NOMO-1 treated with dmso at 0.1 percent for 144 hours (cell line): Measurements from ENCODE around the gene RTF1.

Source experiments
- DNase-seq: peaks from one replicate; lab custom pipeline; 2025; ENCODE audit not compliant: unreplicated experiment; lab: John Stamatoyannopoulos, UW

The RTF1 gene

DNA sequence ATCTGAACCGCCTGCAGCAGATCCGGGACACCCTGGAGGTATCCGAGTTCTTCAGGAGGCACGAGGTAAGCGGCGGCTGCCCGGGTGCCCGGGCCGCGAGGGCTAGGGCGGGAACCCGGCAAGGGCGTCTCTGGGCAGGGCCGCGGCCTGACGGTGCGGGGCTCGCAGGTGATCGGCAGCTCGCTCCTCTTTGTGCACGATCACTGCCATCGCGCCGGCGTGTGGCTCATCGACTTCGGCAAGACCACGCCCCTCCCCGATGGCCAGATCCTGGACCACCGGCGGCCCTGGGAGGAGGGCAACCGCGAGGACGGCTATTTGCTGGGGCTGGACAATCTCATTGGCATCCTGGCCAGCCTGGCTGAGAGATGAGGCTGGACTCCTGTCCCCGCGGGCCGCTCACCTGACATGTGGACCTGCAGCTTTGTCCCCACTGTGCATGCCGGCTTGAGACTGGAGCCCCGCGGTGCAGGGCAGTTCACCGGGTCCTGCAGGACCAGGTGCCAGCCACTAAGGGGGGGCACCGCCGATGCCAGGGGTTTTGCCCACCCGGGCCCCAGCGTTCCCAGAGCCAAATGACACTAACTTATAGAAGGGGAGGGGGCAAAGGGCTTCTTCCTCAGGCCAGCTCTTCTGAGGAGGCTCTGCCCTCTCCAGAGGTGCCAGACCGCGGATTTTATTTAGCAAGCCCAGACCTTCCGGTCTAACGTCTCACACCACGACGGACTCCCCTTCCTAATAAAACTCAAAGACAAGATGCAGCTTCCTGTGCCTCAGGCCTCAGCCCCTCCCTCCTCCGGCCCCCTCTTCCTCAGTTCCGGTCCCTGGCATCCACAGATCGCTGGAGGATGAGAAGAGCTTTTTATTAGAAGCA, 86.1 kb downstream of the RTF1 start:
- peak; percentile 48 for DNase-seq

DNA sequence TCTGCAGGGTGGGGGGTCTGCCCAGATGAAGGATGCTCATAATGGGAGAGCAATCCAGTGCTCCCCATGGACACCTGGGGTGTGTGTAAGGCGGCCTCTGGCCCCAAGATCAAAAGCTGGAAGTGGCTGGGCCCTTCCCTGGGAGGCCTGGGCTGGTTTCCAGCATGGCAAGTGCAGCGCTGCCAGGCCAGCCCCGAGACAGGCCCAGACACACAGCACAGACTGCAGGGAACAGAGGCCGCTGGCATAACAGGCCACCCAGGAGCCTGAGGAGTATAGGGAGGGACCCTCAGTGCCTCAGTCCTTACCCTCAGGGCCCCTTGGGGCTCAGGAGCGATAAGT, 86.7 kb downstream of the RTF1 start:
- no peak for DNase-seq

DNA sequence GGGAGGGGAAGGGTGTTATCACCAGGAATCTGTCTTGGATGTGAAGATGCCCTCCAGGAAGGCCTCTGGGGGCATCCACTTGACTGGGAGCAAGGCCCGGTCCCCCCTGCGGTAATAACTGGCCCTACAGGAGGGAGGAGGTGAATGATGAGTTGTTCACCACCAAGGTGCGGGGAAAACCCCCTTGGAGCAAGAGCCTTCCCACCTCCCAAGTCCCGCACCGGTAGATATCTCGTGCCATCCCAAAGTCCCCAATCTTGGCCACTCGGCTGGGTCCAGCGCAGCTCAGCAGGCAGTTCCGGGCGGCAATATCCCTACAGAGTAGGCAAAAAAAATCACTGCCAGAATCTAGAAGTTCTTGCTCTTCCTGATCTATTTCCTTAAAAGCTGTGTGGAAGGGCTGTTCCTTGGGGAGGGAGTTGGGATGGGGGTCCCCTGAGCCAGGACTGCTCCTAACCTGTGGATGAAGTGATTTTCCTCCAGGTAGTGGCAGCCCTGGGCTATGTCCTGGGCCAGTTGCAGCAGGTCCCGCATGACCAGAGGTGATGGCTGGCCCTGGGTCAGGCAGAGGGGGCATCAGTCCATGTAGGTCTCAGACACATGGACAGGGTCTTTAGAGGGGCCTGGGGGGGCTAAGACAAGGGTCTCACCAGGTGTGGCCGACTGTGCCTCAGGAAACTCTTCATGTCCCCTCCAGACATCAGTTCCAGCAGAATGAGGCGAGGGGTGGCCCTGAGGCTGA, 88.0 kb downstream of the RTF1 start:
- DNase-seq, result no peak

DNA sequence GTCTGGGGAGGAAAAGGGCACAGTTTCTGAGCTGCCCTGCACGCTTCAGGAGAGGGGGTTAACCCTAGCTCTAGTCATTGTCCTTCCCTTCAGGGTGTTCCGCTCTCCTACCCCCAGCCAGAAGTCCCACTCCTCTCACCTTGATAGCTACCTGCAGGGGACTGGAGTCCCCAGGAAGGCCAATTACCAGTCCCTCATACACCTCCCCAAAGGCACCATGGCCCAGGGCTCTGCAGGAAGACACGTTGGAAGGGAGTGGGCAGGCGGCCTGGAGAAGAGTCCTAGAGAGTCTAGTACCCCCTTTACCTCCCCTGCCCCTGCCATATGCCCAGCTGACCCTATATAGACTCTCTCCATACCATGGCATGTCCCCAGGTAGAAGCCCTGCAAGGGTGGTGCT, 88.9 kb downstream of the RTF1 start:
- no peak for DNase-seq

- no peak for DNase-seq
Measured at GRCh38 chr15:41506796-41507341, 90.0 kb downstream of the RTF1 start.

- DNase-seq, result no peak
Measured at GRCh38 chr15:41507820-41508290, 91.0 kb downstream of the RTF1 start.

DNA sequence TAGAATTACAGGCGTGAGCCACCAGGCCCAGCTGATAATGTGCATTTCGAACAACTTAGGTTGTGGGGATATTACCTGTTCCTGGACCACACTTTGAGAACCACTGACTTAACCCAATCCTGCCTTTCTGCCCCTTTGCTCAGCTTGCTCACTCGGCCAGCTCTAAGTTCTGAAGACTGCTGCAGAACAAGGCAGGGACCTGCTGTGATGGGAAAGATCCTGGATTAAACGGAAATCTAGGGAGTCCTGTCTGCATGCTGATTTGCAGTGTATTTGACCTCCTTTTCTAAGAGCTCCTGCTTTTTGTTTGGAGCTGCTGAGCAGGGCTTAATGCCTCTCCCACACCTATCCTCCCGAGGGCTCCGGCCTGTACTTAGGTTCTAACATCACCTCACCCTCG, 93.8 kb downstream of the RTF1 start:
- DNase-seq, result no peak

- DNase-seq, result no peak
Measured at GRCh38 chr15:41511331-41511898, 94.5 kb downstream of the RTF1 start.

DNA sequence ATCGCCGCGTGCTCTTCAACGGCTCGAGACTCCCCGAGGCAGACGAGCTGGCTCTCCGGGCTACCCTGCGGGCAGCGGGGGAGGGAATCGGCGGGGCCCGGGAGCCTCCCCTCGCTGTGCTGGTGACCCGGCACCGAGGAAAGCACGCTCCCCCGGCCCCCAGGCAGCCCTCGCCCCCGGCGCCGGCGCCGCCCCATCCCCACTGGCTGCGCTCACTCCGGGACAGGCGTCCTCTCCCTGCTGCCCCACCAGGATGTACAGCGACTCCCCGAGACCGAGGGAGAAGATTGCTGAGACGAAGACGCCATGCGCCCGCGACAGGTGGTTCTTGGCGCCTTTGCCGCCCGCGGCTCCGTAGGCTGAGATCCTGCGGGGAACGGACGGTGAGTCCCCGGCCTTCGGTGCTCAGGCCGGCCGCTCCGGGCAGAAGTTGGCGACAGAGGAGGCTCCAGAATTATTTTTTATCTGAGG, 95.0 kb downstream of the RTF1 start:
- DNase-seq, result no peak

DNA sequence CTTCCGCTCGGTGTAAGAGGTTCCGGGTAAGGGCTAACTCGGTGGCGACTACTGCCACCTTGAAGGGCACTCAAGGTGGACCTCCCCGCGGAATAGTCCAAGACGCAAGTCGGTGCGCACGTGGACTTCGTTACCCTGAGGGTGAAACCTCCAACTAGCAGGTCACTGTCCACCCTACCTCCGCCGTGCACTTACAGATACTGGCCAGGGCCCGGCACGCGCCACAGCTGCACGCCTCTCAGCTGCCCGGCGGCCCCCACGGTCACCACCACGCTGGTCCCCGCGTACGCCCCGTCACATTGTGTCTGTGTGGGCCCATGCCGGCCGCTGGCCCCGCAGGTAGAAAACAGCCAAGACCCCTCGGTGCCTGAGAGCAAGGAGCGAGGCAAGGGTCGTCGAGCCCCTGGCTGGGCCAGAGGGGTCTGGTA, 95.6 kb downstream of the RTF1 start:
- DNase-seq, result no peak

GRCh38 chr15:41512940-41513505, 96.1 kb downstream of the RTF1 start:
- DNase-seq, result peak; percentile 54

- peak; percentile 64 for DNase-seq
Measured at GRCh38 chr15:41513506-41514227, 96.8 kb downstream of the RTF1 start, which contains the start of gene LTK. TSS of gene LTK (minus strand) at chr15:41513827. CDS start at chr15:41513709, 118 bp downstream.

GRCh38 chr15:41517895-41518449, 101.1 kb downstream of the RTF1 start:
- no peak for DNase-seq

DNA sequence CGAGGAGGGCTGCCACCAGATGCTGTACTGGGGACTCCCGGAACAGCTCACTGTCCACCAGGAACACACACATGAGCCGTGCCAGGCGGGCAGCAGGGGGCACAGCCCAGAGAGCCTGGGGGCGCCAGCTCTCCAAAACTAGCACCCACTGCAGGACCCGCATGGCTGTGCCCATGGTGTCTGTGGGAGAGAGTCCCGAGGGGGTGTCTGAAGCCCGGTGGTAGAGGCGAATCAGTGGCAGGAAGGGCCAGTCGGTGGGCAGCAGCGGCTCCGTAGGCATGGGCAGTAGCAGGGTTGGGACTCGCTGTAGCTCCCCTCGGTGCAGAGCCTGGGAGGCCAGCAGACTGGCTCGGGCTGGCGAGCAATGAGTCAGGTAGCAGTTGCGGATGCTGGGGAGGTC, 103.7 kb downstream of the RTF1 start:
- no peak for DNase-seq

DNA sequence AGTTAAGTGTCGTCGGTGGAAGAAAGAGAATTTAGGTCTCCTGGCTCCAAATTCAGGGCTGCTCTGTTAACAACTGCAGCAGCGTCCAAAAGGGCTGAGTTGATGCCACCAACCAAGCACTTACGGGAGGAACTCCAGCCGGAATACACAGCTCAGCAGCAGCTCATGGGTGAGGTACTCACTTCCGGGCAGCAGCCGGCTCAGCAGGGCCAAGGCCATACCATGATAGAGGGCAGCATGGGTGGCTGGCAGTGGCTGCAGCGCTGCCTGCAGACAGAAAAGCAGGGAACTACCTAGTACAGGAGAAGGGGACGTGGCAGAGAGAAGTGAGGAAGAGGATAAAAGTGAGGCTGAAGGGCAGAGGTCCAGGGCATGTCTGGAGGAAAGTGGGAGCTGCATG, 104.7 kb downstream of the RTF1 start:
- no peak for DNase-seq

GRCh38 chr15:41523097-41523496, 106.2 kb downstream of the RTF1 start:
- no peak for DNase-seq

DNA sequence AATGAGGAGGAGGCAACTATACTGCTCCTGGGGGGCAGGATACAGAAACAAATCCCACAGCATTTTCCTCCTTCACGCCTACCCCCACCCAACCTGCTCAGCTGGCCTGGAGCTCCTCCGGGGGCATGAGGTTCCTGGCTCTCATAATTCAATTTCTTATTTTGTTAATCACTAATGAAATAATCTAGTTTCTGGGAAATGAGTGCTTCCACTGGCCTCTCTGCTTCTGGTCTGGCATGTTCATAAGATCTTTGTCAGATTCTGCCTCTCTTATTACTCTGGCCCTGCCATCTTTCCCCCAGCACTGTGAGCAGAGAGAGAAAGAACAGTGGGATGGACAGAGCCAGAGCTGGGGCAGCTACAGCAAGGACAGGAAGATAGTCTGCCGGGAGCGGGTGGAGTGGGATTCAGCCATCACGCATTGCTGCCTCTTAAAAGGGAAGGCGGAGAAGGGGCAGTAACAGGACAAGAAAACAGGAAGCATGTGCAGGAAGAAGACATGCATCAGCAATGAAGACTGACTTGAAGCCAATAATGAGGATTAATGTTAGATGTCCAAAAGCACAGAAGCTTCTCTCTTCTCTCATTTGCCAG, 113.6 kb downstream of the RTF1 start:
- DNase-seq, result no peak
